GM12891 (cell line): ENCODE data around the gene PDCD4.

Experiments used
- POLR2AphosphoS5 ChIP-seq: IDR thresholded peaks from 2 replicates; pipeline ENCODE4 v1.6.1; 2011; ENCODE audit warnings: low read depth, low read length, control low read depth
- TAF1 ChIP-seq: IDR thresholded peaks from 2 replicates; pipeline ENCODE4 v1.6.1; 2011; ENCODE audit warnings: low read depth, low read length, control low read depth

GRCh38 chr10:110901954-110902819 lies 30.5 kb downstream of the PDCD4 start:
- TF ChIP-seq TAF1 (no peak), POLR2AphosphoS5 (peak; percentile 45)
